Stimulated activated CD8-positive, alpha-beta memory T cell treated with anti-CD3 and anti-CD28 coated beads, Interleukin-4, amount 100 ng/mL, for 1 hour (primary cell): ENCODE results near the gene FZR1.

Source experiments
- DNase-seq, 2 donors: peaks; one replicate each; pipeline ENCODE4 v3.0.0-alpha.2; 2020; ENCODE audit warnings: low read depth in 2 of 2, low spot score in 1 of 2

Gene FZR1

DNA sequence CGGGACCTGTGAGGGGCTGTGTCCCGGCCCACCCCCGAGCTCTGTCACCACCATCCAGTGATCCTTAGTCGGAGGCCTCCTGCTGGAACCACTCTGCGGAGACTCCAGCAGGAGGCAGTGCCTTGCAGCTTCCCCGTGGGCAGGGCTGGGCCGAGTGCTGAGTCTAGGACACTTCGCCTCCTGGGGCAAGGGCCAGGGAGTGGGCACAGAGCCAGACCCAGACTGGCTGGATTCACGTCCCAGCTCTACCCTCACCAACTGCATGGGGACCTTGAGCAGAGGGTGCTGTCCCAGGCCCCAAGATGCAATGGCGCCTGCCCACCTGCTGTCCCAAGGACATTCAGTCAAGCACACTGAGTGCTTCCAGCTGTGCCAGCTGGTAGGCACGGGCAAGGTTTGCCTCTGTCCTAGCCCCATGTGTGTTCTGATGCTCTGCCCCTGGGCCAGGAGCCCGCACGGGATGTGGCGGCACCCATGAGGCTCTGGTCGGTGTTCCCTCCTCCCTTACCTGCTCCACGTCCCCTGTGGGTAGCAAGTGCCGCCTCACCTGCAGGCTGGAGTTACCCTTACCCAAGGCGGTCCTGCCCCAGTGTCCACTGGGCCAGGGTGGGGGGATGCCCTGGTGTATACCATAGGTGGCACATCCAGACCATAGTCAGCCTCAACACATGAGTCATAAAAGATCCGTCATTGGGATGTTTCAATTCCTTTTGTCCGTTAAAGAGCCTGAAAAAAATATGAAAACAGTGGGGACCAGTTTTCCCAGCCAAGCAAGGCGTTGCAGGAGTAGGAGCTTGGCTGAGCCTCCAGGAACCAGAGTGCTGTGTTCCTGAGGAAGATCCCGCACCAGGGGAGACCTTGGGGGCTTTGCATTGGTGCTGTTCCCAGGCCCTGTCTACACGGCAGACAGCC, 7.4 kb downstream of the FZR1 start:
- no peak for DNase-seq

DNA sequence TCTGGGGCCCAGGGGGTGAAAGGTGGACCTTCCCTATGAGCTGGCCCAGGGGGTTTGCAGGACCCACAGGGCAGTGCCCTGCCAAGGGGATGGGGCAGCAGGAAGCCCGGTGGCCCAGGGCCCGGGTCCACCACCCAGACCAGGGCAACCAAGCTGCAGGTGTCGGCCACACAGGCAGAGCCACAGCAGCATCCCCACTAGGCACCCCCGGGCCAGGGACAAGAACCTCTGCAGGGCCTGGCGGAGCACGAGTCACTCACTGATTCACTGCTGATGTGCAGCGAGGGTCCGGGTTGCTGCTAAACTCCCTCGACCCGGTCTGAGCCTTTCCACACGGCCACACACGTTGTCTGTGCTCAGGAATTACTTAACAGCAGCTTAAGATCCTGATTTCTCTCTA, 8.8 kb downstream of the FZR1 start:
- DNase-seq, result no peak

DNA sequence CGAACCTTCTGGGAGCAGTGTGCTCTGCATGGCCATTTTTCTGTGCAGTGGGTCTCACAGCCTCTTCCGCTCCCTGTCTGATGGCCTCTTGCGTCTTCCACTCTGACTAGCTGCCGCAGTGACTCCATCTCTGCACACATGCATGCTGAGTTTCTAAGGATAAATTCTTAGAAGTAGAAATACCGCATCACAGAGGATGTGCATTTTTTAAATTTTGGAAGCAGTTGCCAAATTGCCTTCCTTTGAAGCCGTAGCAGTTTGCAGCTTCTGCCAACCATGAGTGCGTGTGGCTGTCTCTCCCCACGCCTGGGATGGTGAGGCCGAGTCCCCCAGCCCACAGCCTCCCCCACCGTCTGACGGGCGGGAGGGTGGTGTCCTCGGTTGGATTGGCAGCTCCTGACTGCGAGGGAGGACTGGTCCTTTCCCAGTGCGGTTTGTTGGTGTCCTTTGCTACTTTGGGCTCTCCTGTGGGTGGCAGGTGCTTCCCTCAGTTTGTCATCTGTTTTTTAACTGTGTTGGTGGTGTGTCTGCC, 9.8 kb downstream of the FZR1 start:
- no peak for DNase-seq

- no peak for DNase-seq
Observed at GRCh38 chr19:3516675-3517207, 10.6 kb downstream of the FZR1 start.

- no peak for DNase-seq
Observed at GRCh38 chr19:3517638-3518037, 11.5 kb downstream of the FZR1 start.

GRCh38 chr19:3518255-3518654, 12.1 kb downstream of the FZR1 start:
- DNase-seq, result no peak

DNA sequence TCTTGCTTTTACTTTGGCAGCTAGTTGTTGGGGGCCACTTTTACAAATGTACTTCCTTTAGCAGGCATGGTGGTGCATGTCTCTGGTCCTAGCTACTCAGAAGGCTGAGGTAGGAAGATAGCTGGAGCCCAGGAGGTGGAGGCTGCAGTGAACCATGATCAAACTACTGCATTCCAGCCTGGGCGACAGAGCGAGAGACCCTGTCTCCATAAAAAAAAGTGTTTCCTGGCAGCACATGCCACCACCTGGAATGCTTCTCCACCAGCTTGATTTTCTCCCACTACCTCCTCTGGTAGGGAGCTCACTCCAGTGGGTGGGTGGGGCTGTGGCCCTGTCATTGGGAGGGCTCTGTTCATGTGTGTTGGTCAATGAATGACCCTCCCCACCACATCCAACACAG, 12.5 kb downstream of the FZR1 start:
- no peak for DNase-seq

- no peak for DNase-seq
Observed at GRCh38 chr19:3519126-3519525, 13.0 kb downstream of the FZR1 start.

- no peak for DNase-seq
Observed at GRCh38 chr19:3520166-3521103, 14.3 kb downstream of the FZR1 start.

DNA sequence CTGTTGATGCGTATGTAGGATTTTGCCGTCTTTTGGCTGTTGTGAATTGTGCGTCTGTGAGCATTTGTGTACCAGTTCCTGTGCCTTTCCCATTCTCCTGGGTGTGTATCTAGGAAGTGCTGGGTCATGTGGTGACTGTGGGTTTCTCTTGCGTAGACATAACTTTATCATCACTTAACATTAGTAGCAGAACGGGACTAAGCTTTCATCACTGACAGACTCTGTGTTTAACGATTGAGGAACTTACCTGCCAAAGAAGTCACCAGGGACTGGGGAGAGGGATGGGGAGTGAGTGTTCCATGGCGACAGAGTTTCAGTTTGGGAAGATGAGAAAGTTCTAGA, 15.0 kb downstream of the FZR1 start:
- DNase-seq, result no peak

DNA sequence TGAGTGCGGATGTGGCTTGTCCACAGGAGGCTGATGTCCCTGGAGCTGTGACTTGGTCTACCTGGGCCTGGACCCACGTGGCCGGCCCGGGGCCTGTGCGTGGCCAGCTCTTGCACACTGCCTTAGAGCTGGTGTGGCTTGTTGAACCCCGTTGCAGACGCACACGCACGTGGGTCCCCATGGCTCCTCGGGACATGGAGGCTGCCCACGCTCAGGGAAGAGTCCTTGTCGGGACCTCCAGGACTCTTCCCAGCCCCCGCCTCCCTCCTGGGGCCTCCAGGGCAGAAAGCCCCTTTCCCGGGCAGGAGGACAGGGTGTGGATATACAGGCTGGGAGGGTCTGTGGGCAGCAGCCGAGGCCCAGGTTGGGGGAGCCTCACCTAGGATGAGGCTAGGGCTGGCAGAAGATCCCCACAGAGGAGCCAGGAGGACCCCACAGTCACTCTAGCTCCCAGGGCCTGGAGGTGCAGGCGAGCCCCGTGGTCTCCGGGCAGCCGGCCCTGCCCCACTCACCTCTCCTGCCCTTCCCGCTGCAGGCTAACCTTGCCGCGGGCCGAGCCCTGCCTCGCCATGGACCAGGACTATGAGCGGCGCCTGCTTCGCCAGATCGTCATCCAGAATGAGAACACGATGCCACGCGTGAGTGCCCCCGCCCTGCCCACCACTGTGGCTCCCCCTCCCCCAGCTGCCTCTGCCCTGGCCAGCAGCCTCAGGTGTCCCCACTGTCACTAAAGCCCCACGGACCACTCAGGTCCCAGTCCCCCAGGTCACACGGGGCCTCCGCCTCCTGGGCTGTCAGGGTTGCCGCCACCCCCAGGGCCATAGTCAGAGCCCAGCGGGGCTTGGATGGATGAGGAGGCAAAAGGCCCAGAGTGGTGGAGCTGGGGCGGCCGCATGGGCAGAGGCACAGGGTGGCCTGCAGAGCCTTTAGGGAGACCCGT, 16.6 kb downstream of the FZR1 start:
- no peak for DNase-seq

GRCh38 chr19:3523361-3524077, 17.4 kb downstream of the FZR1 start:
- no peak for DNase-seq

DNA sequence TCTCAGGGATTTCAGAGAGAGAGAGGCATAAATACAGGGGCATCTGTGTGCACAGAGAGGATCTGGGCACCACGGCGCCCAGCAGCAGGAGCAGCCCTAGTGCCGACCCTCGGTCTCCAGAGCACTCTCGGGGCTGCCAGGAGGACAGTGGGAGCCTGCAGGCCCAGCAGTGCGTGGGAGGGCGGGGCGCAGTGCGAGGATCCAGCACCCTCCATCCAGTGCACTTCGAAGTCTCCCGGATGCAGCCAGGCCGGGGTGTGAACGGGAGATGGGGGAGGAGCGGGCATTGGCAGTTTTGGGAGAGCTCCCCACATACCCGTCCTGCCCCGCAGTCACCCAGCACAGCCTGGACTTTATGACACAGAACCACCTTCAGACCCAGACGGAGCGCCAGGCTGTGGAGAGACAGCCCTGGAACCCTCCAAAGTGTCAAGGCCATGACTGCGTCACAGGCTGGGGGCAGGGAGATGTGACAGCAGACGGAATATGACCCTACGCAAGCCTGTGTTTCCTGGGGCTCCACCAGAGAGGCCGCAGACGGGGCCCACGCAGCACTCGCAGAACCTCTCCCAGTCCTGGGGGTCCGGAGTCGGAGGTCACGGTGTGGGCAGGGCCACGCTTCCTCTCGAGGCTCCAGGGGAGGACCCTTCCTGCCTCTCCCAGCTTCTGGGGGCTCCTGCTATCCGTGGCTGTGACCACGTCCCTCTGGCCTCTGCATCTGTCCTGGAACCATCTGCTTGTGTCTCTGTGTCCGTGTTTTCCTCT, 18.1 kb downstream of the FZR1 start:
- no peak for DNase-seq

DNA sequence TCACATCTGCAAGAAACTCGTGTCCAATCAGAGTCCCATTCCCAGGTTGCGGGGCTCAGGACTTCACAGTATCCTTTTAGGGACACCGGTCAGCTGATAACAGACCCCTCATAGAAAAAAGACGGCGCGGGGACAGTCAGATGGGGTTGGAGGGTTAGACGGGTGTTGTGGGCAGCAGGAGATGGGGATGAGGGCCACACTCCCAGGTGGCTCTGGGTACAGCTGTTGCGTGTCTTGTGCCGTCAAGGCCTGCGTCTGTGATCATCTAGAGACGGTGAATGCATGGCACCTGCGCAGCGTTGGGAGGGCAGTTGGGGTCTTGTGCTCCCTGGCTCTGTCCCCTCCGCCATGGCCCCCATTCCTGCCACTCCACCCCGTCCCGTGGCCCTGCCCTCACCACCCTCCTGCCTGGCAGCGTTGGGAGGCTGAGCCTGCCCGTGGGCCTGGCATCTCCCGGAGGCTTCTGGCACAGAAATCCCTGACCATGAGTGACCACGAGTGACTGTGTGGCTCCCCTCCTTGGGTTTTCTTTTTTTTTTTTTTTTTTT, 18.9 kb downstream of the FZR1 start:
- no peak for DNase-seq

GRCh38 chr19:3526507-3527237, 20.6 kb downstream of the FZR1 start:
- no peak for DNase-seq

DNA sequence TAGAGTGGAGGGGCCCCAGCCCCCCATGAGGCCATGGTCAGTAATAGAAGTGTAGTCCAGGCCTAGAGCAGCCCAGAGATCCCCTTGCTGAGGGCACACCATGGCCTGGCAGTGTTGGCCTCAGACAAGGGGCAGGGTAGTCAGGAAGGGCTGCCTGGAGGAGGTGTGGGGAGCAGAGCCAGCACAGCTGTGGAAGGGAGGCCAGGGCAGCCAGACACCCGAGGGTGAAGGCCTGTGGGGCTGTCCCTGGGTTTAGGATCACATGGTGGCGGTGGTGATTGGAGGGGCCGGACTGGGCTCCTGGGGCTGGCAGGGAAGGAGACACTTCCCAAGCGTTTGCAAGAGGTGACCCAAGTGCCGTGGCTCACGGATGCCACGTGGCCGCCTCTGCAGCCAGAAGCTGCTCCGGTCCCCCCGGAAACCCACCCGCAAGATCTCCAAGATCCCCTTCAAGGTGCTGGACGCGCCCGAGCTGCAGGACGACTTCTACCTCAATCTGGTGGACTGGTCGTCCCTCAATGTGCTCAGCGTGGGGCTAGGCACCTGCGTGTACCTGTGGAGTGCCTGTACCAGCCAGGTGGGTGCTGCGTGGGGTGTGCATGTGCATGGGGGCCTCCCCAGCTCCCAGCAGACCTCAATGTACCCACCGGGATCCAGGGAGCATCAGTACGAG, 21.3 kb downstream of the FZR1 start:
- no peak for DNase-seq

DNA sequence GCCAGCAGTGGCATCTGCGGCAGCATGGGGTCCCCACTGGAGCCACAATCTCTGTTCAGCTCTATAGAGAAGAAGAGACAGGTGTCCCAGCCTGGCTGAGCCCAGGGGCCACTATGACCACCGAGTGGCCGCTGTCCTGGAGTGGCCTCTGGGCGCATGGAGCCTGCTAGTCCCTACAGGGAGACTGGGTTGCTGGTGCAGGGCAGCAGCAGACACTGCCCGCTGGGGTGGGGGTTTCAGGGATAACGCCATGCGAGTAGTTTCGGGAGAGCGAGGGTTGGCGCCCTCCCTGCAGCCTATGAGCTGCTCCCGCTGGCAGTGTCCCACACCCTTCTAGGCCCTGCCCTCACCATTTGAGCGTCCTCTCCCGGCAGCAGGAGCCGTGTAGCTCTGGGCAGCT, 22.0 kb downstream of the FZR1 start:
- no peak for DNase-seq
